GM18909 (cell line): ENCODE results near the gene LST1.
A peak's percentile ranks its signal among the peaks of the same experiment; 100 is the strongest.

Experiments used
- ATAC-seq: cut with Tn5 transposase; IDR thresholded peaks from one replicate; pipeline ENCODE4 v1.9.1; 2021; ENCODE audit warnings: mild to moderate bottlenecking; ENCODE audit not compliant: unreplicated experiment, poor library complexity

LST1 gene

DNA sequence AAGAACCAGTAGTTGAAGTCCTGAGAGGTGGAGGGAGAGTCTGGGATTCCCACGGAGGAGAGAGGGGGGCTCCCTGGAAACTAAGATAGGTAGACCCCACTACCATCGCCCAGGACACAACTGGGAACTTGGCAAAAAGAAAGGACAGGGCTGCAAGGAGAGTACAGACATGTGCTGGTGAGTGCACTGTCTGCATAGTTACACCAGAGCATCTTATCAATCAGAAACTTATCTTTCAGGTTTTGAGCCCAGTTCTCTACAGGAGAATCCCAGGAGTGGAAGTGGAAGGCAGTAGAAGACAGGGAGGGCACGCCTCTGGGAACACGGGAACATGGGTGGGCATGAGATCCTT lies 26.5 kb upstream of the LST1 start:
- no peak for ATAC-seq

DNA sequence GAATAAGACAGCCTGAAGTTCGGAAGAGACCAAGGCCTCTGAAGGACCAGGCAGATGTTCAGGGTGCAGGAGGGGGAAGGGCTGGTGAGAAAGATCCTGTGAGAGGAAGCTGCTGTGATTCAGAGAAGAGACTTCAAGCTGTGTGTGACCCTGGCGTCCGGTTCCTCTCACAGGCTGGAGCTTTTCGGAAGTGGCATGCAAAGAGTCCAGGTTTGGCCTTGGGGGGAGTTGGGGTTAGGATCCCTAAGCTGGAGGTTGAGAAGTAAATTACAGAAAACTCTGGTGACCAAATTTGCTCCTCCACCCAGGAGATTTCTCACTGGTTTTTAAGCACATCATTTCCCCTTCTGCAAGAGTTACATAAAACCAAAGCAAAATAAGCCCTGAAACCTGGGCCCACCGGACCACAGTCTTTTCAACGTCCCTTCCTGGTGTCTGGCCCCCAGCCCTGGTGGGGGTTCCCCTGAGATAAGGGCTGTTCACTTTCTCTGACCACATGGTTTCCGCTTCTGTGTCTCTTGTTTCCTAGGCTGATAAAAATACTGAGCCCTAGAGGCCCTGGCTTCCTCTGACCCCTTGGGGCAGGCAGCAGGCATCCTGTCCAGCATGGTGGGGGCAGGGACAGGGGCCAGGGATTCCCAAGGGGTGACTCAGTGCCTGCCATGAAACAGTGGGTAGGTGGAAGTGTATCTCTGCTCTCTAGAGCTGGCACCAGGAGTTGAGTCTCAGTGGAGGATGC lies 25.9 kb upstream of the LST1 start:
- peak; percentile 78 for ATAC-seq

GRCh38 chr6:31560697-31561058 lies 25.4 kb upstream of the LST1 start:
- ATAC-seq: no peak

DNA sequence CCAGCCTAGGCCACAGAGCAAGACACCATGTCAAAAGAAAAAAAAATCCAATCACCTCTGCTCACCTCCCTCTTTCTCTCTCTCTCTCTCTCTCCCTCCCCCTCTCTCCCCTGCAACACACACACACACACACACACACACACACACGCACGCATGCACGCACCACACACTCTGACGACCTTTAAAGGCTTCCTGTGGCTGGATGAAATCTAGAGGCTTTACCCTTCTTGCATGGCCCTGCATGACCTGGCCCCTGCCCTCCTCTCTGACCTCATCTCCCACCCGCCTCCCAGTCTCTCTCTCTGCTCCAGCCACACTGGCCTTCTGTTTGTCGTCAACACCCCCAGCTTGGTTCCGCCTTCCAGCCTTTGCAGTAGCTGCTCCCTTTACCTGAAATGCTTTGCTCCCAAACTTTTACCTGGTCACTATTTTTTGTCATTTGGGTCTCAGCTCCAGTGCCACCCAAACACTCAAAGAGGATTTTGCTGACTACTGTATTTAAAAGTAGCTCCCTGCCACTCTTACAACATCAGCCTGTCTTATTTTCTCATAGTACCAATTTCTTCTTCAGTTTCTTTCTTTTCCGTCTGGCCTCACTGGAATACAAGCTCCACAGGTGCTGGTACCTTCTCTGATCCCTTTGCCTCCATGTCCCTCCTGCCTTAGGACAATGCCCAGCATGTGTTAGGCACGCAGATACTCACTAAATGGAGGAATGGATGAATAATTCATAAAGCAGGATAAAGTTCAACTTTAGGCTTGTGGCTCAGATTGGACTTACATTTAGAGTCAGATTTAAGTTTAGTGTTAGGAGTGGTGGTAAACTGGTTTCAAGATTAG lies 18.3 kb upstream of the LST1 start:
- ATAC-seq: no peak

DNA sequence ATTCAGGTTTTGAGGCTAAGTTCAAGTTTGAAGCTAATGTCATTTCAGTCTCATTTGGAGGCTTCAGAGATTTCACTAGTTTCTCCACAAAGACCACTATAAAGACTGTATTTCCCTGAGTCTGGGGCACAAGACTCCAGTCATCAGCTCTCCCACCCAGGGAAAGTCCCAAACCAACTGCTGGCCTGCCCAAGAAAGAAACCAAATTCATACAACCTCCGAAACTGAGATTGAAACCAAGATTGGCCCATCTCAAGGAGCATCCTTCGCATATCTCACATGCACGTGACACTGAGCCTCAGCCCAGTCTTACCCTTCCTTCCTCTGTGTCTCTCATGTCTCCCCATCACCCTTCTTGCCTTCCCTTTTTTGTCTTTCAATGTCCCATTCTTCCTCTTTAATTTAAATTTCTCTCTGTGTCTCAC lies 17.5 kb upstream of the LST1 start:
- peak; percentile 69 for ATAC-seq

GRCh38 chr6:31569861-31570536 lies 16.1 kb upstream of the LST1 start:
- ATAC-seq: no peak

- peak; percentile 42 for ATAC-seq
Measured at GRCh38 chr6:31572041-31572911, 13.8 kb upstream of the LST1 start, which contains the start of gene LTA. Gene LTA, plus strand, starts transcription at chr6:31572289. Its CDS starts 454 bp downstream, at chr6:31572743.

- ATAC-seq: no peak
Measured at GRCh38 chr6:31573239-31574105, 12.6 kb upstream of the LST1 start.

GRCh38 chr6:31574106-31575061 lies 11.7 kb upstream of the LST1 start:
- no peak for ATAC-seq

GRCh38 chr6:31575335-31575901 lies 10.7 kb upstream of the LST1 start, which contains the start of gene TNF:
Gene TNF, plus strand, starts transcription at chr6:31575565. Its CDS starts 177 bp downstream, at chr6:31575742.
- no peak for ATAC-seq

DNA sequence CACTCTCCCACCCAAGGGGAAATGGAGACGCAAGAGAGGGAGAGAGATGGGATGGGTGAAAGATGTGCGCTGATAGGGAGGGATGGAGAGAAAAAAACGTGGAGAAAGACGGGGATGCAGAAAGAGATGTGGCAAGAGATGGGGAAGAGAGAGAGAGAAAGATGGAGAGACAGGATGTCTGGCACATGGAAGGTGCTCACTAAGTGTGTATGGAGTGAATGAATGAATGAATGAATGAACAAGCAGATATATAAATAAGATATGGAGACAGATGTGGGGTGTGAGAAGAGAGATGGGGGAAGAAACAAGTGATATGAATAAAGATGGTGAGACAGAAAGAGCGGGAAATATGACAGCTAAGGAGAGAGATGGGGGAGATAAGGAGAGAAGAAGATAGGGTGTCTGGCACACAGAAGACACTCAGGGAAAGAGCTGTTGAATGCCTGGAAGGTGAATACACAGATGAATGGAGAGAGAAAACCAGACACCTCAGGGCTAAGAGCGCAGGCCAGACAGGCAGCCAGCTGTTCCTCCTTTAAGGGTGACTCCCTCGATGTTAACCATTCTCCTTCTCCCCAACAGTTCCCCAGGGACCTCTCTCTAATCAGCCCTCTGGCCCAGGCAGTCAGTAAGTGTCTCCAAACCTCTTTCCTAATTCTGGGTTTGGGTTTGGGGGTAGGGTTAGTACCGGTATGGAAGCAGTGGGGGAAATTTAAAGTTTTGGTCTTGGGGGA lies 10.0 kb upstream of the LST1 start:
- no peak for ATAC-seq

DNA sequence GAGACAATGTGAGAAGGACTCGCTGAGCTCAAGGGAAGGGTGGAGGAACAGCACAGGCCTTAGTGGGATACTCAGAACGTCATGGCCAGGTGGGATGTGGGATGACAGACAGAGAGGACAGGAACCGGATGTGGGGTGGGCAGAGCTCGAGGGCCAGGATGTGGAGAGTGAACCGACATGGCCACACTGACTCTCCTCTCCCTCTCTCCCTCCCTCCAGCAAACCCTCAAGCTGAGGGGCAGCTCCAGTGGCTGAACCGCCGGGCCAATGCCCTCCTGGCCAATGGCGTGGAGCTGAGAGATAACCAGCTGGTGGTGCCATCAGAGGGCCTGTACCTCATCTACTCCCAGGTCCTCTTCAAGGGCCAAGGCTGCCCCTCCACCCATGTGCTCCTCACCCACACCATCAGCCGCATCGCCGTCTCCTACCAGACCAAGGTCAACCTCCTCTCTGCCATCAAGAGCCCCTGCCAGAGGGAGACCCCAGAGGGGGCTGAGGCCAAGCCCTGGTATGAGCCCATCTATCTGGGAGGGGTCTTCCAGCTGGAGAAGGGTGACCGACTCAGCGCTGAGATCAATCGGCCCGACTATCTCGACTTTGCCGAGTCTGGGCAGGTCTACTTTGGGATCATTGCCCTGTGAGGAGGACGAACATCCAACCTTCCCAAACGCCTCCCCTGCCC lies 9.0 kb upstream of the LST1 start:
- ATAC-seq: no peak

GRCh38 chr6:31577579-31577966 lies 8.5 kb upstream of the LST1 start:
- ATAC-seq: no peak

- no peak for ATAC-seq
Measured at GRCh38 chr6:31578184-31579118, 7.6 kb upstream of the LST1 start.

GRCh38 chr6:31579119-31579505 lies 7.0 kb upstream of the LST1 start:
- no peak for ATAC-seq
